CD14-positive monocyte (primary cell): ENCODE measurements around the gene TXNDC15. TPM values are rescaled to one million over a fixed set of nuclear protein-coding genes. Genes with fewer than 3 reads are reported as not detected.

Experiments used
- DNase-seq, 3 donors: peaks; one replicate each; pipeline ENCODE4 v3.0.0-alpha.2; 2011 to 2022
- H2AFZ ChIP-seq: 2 replicates; pipeline ENCODE4 v1.6.0; 2012; ENCODE audit warnings: mild to moderate bottlenecking, low read depth, low read length, inconsistent platforms; ENCODE audit not compliant: insufficient read depth, poor library complexity, severe bottlenecking
- H3K27ac ChIP-seq, 2 donors: 1 replicate in 1 of 2; 2 replicates in 1 of 2; pipeline ENCODE4 v1.5.1; 2012 to 2013; ENCODE audit warnings: low read length in 2 of 2, control low read depth in 1 of 2, inconsistent platforms in 1 of 2, low read depth in 1 of 2, mild to moderate bottlenecking in 1 of 2
- H3K27me3 ChIP-seq, 2 donors: one replicate each; pipeline versions ENCODE4 v1.6.0 to v1.6.1; 2011 to 2013; ENCODE audit warnings: low read length in 2 of 2; ENCODE audit not compliant: control insufficient read depth in 2 of 2, insufficient read depth in 2 of 2
- H3K36me3 ChIP-seq, 2 donors: replicated peaks in 1 of 2; 1 replicate in 1 of 2; 2 replicates in 1 of 2; pipeline versions ENCODE4 v1.5.1 to v1.6.1; 2012 to 2013; ENCODE audit warnings: low read length in 2 of 2, control low read depth in 1 of 2, inconsistent platforms in 1 of 2, mild to moderate bottlenecking in 1 of 2; ENCODE audit not compliant: insufficient read depth in 2 of 2, control insufficient read depth in 1 of 2
- H3K4me1 ChIP-seq, 2 donors: 1 replicate in 1 of 2; 2 replicates in 1 of 2; pipeline versions ENCODE4 v1.5.1 to v1.6.1; 2012 to 2013; ENCODE audit warnings: low read length in 2 of 2, control low read depth in 1 of 2, inconsistent platforms in 1 of 2, mild to moderate bottlenecking in 1 of 2, moderate library complexity in 1 of 2; ENCODE audit not compliant: insufficient read depth in 2 of 2, control insufficient read depth in 1 of 2
- H3K4me2 ChIP-seq: replicated peaks from 2 replicates; pipeline ENCODE3; 2012; ENCODE audit warnings: low read length, moderate library complexity, mild to moderate bottlenecking; ENCODE audit not compliant: poor library complexity, severe bottlenecking; ENCODE audit errors: extremely low read depth
- H3K4me3 ChIP-seq, 3 experiments: fragments of 200-600 bp in 1 of 3; sonication (generic) in 1 of 3; replicated peaks in 1 of 3; 1 replicate in 2 of 3; 2 replicates in 1 of 3; pipeline ENCODE4 v1.5.1; 2011 to 2013; ENCODE audit warnings: low read length in 3 of 3, mild to moderate bottlenecking in 3 of 3, control low read depth in 2 of 3, low read depth in 2 of 3, inconsistent platforms in 1 of 3, moderate library complexity in 1 of 3
- H3K79me2 ChIP-seq: 2 replicates; pipeline ENCODE4 v1.6.0; 2012; ENCODE audit warnings: mild to moderate bottlenecking, control low read depth, inconsistent platforms, low read length, moderate library complexity; ENCODE audit not compliant: insufficient read depth
- H3K9ac ChIP-seq: 2 replicates; pipeline ENCODE4 v1.6.0; 2017; ENCODE audit warnings: low read length, mild to moderate bottlenecking; ENCODE audit not compliant: insufficient read depth, poor library complexity, severe bottlenecking
- H3K9me3 ChIP-seq, 2 donors: replicated peaks in 1 of 2; 1 replicate in 1 of 2; 2 replicates in 1 of 2; pipeline versions ENCODE4 v1.5.1 to v1.6.1; 2012 to 2013; ENCODE audit warnings: low read length in 2 of 2, control low read depth in 1 of 2; ENCODE audit not compliant: control insufficient read depth in 1 of 2, insufficient read depth in 1 of 2
- H4K20me1 ChIP-seq: 2 replicates; pipeline ENCODE4 v1.6.0; 2012; ENCODE audit warnings: mild to moderate bottlenecking, low read length, control low read depth, moderate library complexity; ENCODE audit not compliant: insufficient read depth
- H3K27ac Mint-ChIP-seq, 7 donors: one replicate each; pipeline ENCODE4 v1.8.0; 2020; ENCODE audit warnings: mild to moderate bottlenecking in 7 of 7, mixed read lengths in 7 of 7, moderate library complexity in 6 of 7, inconsistent platforms in 2 of 7
- H3K27me3 Mint-ChIP-seq, 3 donors: one replicate each; pipeline ENCODE4 v1.8.0; 2021 to 2022; ENCODE audit warnings: low read depth in 3 of 3, mild to moderate bottlenecking in 3 of 3, mixed read lengths in 3 of 3, moderate library complexity in 3 of 3, inconsistent platforms in 1 of 3
- H3K36me3 Mint-ChIP-seq, 2 donors: one replicate each; pipeline ENCODE4 v1.8.0; 2020; ENCODE audit warnings: mixed read lengths in 2 of 2, inconsistent platforms in 1 of 2, mild to moderate bottlenecking in 1 of 2
- H3K4me1 Mint-ChIP-seq: one replicate; pipeline ENCODE4 v1.8.0; 2020; ENCODE audit warnings: mild to moderate bottlenecking, mixed read lengths
- H3K4me3 Mint-ChIP-seq, 2 donors: one replicate each; pipeline ENCODE4 v1.8.0; 2020; ENCODE audit warnings: mild to moderate bottlenecking in 2 of 2, mixed read lengths in 2 of 2, moderate library complexity in 1 of 2
- H3K9me3 Mint-ChIP-seq, 7 donors: one replicate each; pipeline ENCODE4 v1.8.0; 2020 to 2022; ENCODE audit warnings: mixed read lengths in 7 of 7, mild to moderate bottlenecking in 6 of 7, moderate library complexity in 6 of 7, inconsistent platforms in 2 of 7
- WGBS: methylation state at CpG from one replicate; pipeline ENCODE4 v1.1.5; 2013; ENCODE audit warnings: missing lambda C conversion rate; ENCODE audit not compliant: insufficient coverage; 5-methylcytosine and 5-hydroxymethylcytosine counted together
- intact Hi-C, 2 donors: fragments of 100-400 bp; cut with micrococcal nuclease; formaldehyde crosslinking; loops; one replicate each; pipeline versions ENCODE4 v1.15.0 to v1.15.1; 2023
- polyA plus RNA-seq, 3 donors: library from polyadenylated mRNA; depleted of rRNA in 1 of 3; unstranded in 2 of 3; stranded (reverse) in 1 of 3; fragments of 300-500 nt in 2 of 3; fragments of >200 nt in 1 of 3; fragmentation: Illumina TruSeq in 2 of 3; gene quantifications; 1 replicate in 2 of 3; 2 replicates in 1 of 3; pipeline ENCODE4 v1.2.3, GENCODE V29; 2012 to 2021
- TF ChIP-seq, protein P1 (sequence below): fragments of 200-600 bp; IDR thresholded peaks from one replicate; pipeline ENCODE4 v1.8.0; 2022; ENCODE audit warnings: antibody characterized with exemption, mild to moderate bottlenecking

Gene TXNDC15
- polyA plus RNA-seq, 3 donors: 24.1 to 30.9 (median 28.0) TPM

DNA sequence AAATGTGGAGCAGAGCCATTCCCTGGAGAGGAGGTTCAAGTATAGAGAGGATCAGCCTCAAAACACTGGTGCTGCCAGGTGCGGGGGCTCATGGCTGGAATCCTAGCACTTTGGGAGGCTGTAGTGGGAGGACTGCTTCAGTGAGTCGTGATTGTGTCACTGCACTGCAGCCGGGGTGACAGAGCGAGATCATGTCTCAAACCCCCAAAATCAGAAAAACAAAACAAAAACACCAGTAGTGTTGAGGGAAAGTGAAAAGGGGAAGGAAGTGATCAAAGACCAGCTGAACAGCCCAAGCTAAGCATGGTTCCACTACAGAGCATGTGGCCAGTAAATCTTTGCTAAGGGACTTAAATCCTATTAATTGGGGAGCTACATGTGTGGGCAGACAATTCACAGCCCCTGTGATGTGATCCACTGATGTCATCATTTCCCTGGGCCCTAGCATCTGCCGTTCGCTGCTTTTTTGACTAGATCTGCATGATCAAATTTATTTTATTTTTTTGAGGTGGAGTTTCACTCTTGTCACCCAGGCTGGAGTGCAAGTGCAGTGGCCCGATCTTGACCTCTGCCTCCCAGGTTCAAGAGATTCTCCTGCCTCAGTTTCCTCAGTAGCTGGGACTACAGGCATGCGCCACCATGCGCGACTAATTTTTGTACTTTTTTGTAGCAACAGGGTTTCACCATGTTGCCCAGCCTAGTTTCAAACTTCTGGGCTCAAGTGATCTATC, 28.1 kb downstream of the TXNDC15 start:
- 67% methylated on average over 5 of the region's 10 CpGs for WGBS
- peaks cover 5% of the 10 kb centered on the region for H4K20me1 ChIP-seq
- Mint-ChIP-seq H3K4me3 (peak overlapping the region; percentile 71 to 90), H3K4me1 (peaks cover 20% of the 10 kb centered on the region), H3K36me3 (peaks cover 14 to 34% of the 10 kb centered on the region in 2 donors), H3K27ac (peak overlapping the region; percentile 77 to 93 (median 92)), H3K9me3 (no peaks in the 10 kb centered on the region), H3K27me3 (no peaks in the 10 kb centered on the region)
- no peaks in the 10 kb centered on the region for H3K27me3 ChIP-seq
- peak overlapping the region; percentile 47 for H3K4me2 ChIP-seq
- H3K36me3 ChIP-seq: peaks cover 2 to 38% of the 10 kb centered on the region in 2 donors
- H3K9me3 ChIP-seq: no peaks in the 10 kb centered on the region
- intact Hi-C loops: no loop called here
- peak overlapping the region; percentile 51 to 82 for H3K27ac ChIP-seq
- H3K79me2 ChIP-seq: peaks cover 13% of the 10 kb centered on the region
- DNase-seq: peak; percentile 29 to 47 (median 44)
- TF ChIP-seq, protein P1, sequence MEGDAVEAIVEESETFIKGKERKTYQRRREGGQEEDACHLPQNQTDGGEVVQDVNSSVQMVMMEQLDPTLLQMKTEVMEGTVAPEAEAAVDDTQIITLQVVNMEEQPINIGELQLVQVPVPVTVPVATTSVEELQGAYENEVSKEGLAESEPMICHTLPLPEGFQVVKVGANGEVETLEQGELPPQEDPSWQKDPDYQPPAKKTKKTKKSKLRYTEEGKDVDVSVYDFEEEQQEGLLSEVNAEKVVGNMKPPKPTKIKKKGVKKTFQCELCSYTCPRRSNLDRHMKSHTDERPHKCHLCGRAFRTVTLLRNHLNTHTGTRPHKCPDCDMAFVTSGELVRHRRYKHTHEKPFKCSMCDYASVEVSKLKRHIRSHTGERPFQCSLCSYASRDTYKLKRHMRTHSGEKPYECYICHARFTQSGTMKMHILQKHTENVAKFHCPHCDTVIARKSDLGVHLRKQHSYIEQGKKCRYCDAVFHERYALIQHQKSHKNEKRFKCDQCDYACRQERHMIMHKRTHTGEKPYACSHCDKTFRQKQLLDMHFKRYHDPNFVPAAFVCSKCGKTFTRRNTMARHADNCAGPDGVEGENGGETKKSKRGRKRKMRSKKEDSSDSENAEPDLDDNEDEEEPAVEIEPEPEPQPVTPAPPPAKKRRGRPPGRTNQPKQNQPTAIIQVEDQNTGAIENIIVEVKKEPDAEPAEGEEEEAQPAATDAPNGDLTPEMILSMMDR: no peak
- peak overlapping the region; percentile 79 for H2AFZ ChIP-seq
- peak overlapping the region; percentile 56 for H3K9ac ChIP-seq
- peaks cover 20 to 34% of the 10 kb centered on the region in 2 donors for H3K4me1 ChIP-seq
- peak overlapping the region in 2 of 3 experiments; percentile 24 to 61 for H3K4me3 ChIP-seq

DNA sequence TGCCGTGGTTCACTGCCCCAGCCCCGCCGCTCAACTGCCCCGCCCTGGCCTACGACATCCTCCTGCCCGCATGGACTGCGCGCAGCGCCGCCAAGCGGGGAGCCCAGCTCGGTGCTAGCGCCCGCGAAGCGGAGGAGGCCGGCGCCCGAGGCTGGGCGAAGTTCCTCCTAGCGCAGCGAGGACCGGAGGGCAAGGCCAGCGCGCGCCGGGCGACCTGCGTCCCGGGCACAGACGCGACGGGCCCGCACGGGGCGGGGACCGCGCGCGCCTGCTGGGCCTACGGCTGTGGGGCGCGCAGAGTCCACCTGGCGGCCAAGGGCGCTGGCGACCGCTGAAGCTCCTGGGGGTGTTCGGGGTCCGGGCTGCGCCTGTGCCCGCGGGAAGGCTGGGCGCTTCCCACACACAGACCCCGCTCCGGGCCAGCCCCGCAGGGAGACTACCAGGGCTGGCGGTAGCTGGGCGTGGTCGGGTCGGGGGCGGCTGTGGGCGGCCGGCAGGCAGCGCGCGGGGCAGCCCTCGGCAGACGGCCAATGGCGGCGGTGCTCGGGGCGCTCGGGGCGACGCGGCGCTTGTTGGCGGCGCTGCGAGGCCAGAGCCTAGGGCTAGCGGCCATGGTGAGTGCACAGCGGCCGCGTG, 30.6 kb downstream of the TXNDC15 start, which contains the start of gene PCBD2:
PCBD2 (plus strand) TSS at position 522 of the 636 bp plus-strand sequence; CDS start at position 531, 9 bp downstream.
- no peaks in the 10 kb centered on the region for H3K27me3 Mint-ChIP-seq
- H3K4me2 ChIP-seq: peak within 1 kb of the TSS; percentile 98
- peaks cover 6 to 25% of the 10 kb centered on the region in 2 donors for H3K36me3 Mint-ChIP-seq
- under 1% methylated on average over 84 of the region's 84 CpGs for WGBS
- H2AFZ ChIP-seq: peak within 1 kb of the TSS; percentile 98
- peak within 1 kb of the TSS; percentile 86 to 99 (median 98) for H3K4me3 ChIP-seq
- H3K4me1 ChIP-seq: peaks cover 20 to 34% of the 10 kb centered on the region in 2 donors
- peak within 1 kb of the TSS; percentile 86 to 97 (median 95) for H3K27ac Mint-ChIP-seq
- H3K36me3 ChIP-seq: peaks cover 2 to 24% of the 10 kb centered on the region in 2 donors
- TF ChIP-seq, protein P1: peak; percentile 80
- peak within 1 kb of the TSS; percentile 98 for H3K9ac ChIP-seq
- peak within 1 kb of the TSS; percentile 85 to 92 for H3K4me3 Mint-ChIP-seq
- H3K9me3 Mint-ChIP-seq: no peaks in the 10 kb centered on the region
- H3K9me3 ChIP-seq: no peaks in the 10 kb centered on the region
- H3K27ac ChIP-seq: peak within 1 kb of the TSS; percentile 92 to 94
- peak; percentile 90 to 94 (median 92) for DNase-seq
- no peaks in the 10 kb centered on the region for H3K27me3 ChIP-seq
- H3K79me2 ChIP-seq: peaks cover 18% of the 10 kb centered on the region
- intact Hi-C loops: loop anchor here in 1 of 2 donors (2.0 to 5.0 kb wide), 2 partner anchors 57 to 166 kb away; partner anchors contain the start of genes C5orf24 and CAMLG
- H3K4me1 Mint-ChIP-seq: peaks cover 20% of the 10 kb centered on the region
- peaks cover 12% of the 10 kb centered on the region for H4K20me1 ChIP-seq
